HEK293 (cell line): ENCODE results near the gene KCNH8.

Experiments
- CTCF ChIA-PET: fragments of 350-600 bp; formaldehyde crosslinking; extraction: SDS; loops from one replicate; lab custom pipeline; 2021; ENCODE audit warnings: antibody characterized with exemption; lab: Yijun Ruan, JAX
- POLR2A ChIA-PET: fragments of 300-600 bp; formaldehyde crosslinking; extraction: SDS; loops from one replicate; lab custom pipeline; 2020; ENCODE audit warnings: antibody characterized with exemption, inconsistent platforms; lab: Yijun Ruan, JAX
- H3K27ac ChIP-seq: fragments of 200-500 bp; sonication (Bioruptor generic); 2 replicates; pipeline ENCODE4 v1.5.1; 2014; ENCODE audit warnings: low read depth, low read length, control low read depth, inconsistent platforms; ENCODE audit errors: extremely low read depth
- H3K36me3 ChIP-seq, 2 experiments: fragments of 200-500 bp in 1 of 2; sonication (Bioruptor generic) in 1 of 2; 1 replicate in 1 of 2; 2 replicates in 1 of 2; pipeline ENCODE4 v1.5.1; 2014 to 2017; ENCODE audit warnings: inconsistent platforms in 2 of 2, low read length in 2 of 2; ENCODE audit not compliant: control insufficient read depth in 2 of 2, insufficient read depth in 1 of 2
- H3K4me1 ChIP-seq: fragments of 200-500 bp; sonication (Bioruptor generic); 2 replicates; pipeline ENCODE4 v1.5.1; 2014; ENCODE audit warnings: mild to moderate bottlenecking, low read length, inconsistent platforms; ENCODE audit not compliant: control insufficient read depth, insufficient read depth
- H3K4me3 ChIP-seq: 2 replicates; pipeline ENCODE4 v1.5.1; 2011; ENCODE audit warnings: low read depth, mild to moderate bottlenecking, control low read depth, low read length, moderate library complexity
- H3K9me3 ChIP-seq: fragments of 200-500 bp; sonication (Bioruptor generic); 2 replicates; pipeline ENCODE4 v1.5.1; 2014; ENCODE audit warnings: low read depth, low read length, inconsistent platforms; ENCODE audit not compliant: control insufficient read depth, insufficient read depth
- KLF7 ChIP-seq: fragments of 450-650 bp; formaldehyde crosslinking; IDR thresholded peaks from 2 replicates; pipeline ENCODE4 v1.5.1; 2016; ENCODE audit warnings: missing biosample characterization, missing genetic modification characterization, borderline replicate concordance
- OSR2 ChIP-seq: fragments of 450-650 bp; formaldehyde crosslinking; IDR thresholded peaks from 2 replicates; pipeline ENCODE4 v1.5.1; 2016; ENCODE audit warnings: missing biosample characterization, missing genetic modification characterization
- PRDM10 ChIP-seq: fragments of 450-650 bp; formaldehyde crosslinking; IDR thresholded peaks from 2 replicates; pipeline ENCODE4 v1.5.1; 2016; ENCODE audit warnings: missing biosample characterization, missing genetic modification characterization
- ZBTB20 ChIP-seq: fragments of 450-650 bp; formaldehyde crosslinking; IDR thresholded peaks from 2 replicates; pipeline ENCODE4 v1.5.1; 2016; ENCODE audit warnings: missing biosample characterization, missing genetic modification characterization
- ZBTB49 ChIP-seq: fragments of 450-650 bp; formaldehyde crosslinking; IDR thresholded peaks from 2 replicates; pipeline ENCODE4 v1.5.1; 2016; ENCODE audit warnings: missing biosample characterization, missing genetic modification characterization, low read depth
- ZFP69B ChIP-seq: fragments of 450-650 bp; formaldehyde crosslinking; IDR thresholded peaks from 2 replicates; pipeline ENCODE4 v1.5.1; 2016; ENCODE audit warnings: missing biosample characterization, missing genetic modification characterization
- ZNF132 ChIP-seq: fragments of 450-650 bp; formaldehyde crosslinking; IDR thresholded peaks from 2 replicates; pipeline ENCODE4 v1.5.1; 2017; ENCODE audit warnings: missing biosample characterization, missing genetic modification characterization, borderline replicate concordance
- ZNF19 ChIP-seq: fragments of 450-650 bp; formaldehyde crosslinking; IDR thresholded peaks from 2 replicates; pipeline ENCODE4; 2016; ENCODE audit warnings: missing biosample characterization, missing genetic modification characterization, low read depth
- ZNF202 ChIP-seq: fragments of 450-650 bp; formaldehyde crosslinking; IDR thresholded peaks from 2 replicates; pipeline ENCODE4 v1.5.1; 2016; ENCODE audit warnings: missing biosample characterization, missing genetic modification characterization, borderline replicate concordance
- ZNF248 ChIP-seq: fragments of 450-650 bp; formaldehyde crosslinking; IDR thresholded peaks from 2 replicates; pipeline ENCODE4 v1.5.1; 2017; ENCODE audit warnings: missing biosample characterization, missing genetic modification characterization
- ZNF600 ChIP-seq: fragments of 450-650 bp; formaldehyde crosslinking; IDR thresholded peaks from 2 replicates; pipeline ENCODE4 v1.5.1; 2016; ENCODE audit warnings: missing biosample characterization, missing genetic modification characterization
- ZNF785 ChIP-seq: fragments of 450-650 bp; formaldehyde crosslinking; IDR thresholded peaks from 2 replicates; pipeline ENCODE4 v1.5.1; 2016; ENCODE audit warnings: missing biosample characterization, missing genetic modification characterization
- ZSCAN16 ChIP-seq: fragments of 450-650 bp; formaldehyde crosslinking; IDR thresholded peaks from 2 replicates; pipeline ENCODE4 v1.5.1; 2016; ENCODE audit warnings: missing biosample characterization, missing genetic modification characterization
- ZSCAN23 ChIP-seq: fragments of 450-650 bp; formaldehyde crosslinking; IDR thresholded peaks from 2 replicates; pipeline ENCODE4 v1.5.1; 2016; ENCODE audit warnings: missing biosample characterization, missing genetic modification characterization
- ZXDB ChIP-seq: fragments of 450-650 bp; formaldehyde crosslinking; IDR thresholded peaks from 2 replicates; pipeline ENCODE4 v1.5.1; 2016; ENCODE audit warnings: missing biosample characterization, missing genetic modification characterization
- TF ChIP-seq, protein P1 (sequence below): fragments of 450-650 bp; formaldehyde crosslinking; IDR thresholded peaks from 2 replicates; pipeline ENCODE4 v1.5.1; 2016; ENCODE audit warnings: missing biosample characterization, missing genetic modification characterization
- TF ChIP-seq, protein P2 (sequence below): fragments of 450-650 bp; formaldehyde crosslinking; conservative IDR thresholded peaks from 2 replicates; pipeline ENCODE4 v1.5.1; 2016; ENCODE audit warnings: low read depth, missing biosample characterization, missing genetic modification characterization
- TF ChIP-seq, protein P3 (sequence below): fragments of 450-650 bp; formaldehyde crosslinking; IDR thresholded peaks from 2 replicates; pipeline ENCODE4 v1.5.1; 2016; ENCODE audit warnings: missing biosample characterization, missing genetic modification characterization

KCNH8 gene

GRCh38 chr3:19154693-19155250, 6.5 kb downstream of the KCNH8 start (continued):
- TF ChIP-seq ZXDB (tag by site-specific recombination), result no peak
- no peak for TF ChIP-seq KLF7 (tag by site-specific recombination)
- no peak for TF ChIP-seq ZFP69B
- no peak for TF ChIP-seq ZBTB20 (tag by site-specific recombination)
- TF ChIP-seq ZBTB49 (tag by site-specific recombination), result no peak
- TF ChIP-seq ZNF248 (tag by site-specific recombination), result no peak
- TF ChIP-seq ZSCAN16 (tag by site-specific recombination), result no peak

GRCh38 chr3:19155375-19155774, 7.1 kb downstream of the KCNH8 start:
- H3K27ac ChIP-seq, result no peak overlapping the region
- H3K36me3 ChIP-seq, result no peaks in the 10 kb centered on the region
- no peak overlapping the region for H3K4me3 ChIP-seq
- CTCF ChIA-PET, result no interaction called here
- H3K9me3 ChIP-seq, result no peaks in the 10 kb centered on the region
- no peaks in the 10 kb centered on the region for H3K4me1 ChIP-seq
- TF ChIP-seq ZNF785 (tag by site-specific recombination), result no peak
- no peak for TF ChIP-seq ZNF132 (tag by site-specific recombination)
- TF ChIP-seq, all 188 proteins: peak for 0
- POLR2A ChIA-PET, result no interaction called here

GRCh38 chr3:19159966-19160635, 11.8 kb downstream of the KCNH8 start:
- Histone ChIP-seq H3K27ac (no peak overlapping the region), H3K9me3 (no peaks in the 10 kb centered on the region), H3K36me3 (no peaks in the 10 kb centered on the region), H3K4me1 (no peaks in the 10 kb centered on the region), H3K4me3 (no peak overlapping the region)
- CTCF ChIA-PET, result no interaction called here
- POLR2A ChIA-PET, result no interaction called here
- TF ChIP-seq ZSCAN23 (tag by site-specific recombination) (no peak), ZNF600 (tag by site-specific recombination) (no peak), ZNF202 (tag by site-specific recombination) (no peak), OSR2 (tag by site-specific recombination) (no peak), PRDM10 (no peak), ZNF19 (tag by site-specific recombination) (no peak)
- TF ChIP-seq, protein P1, sequence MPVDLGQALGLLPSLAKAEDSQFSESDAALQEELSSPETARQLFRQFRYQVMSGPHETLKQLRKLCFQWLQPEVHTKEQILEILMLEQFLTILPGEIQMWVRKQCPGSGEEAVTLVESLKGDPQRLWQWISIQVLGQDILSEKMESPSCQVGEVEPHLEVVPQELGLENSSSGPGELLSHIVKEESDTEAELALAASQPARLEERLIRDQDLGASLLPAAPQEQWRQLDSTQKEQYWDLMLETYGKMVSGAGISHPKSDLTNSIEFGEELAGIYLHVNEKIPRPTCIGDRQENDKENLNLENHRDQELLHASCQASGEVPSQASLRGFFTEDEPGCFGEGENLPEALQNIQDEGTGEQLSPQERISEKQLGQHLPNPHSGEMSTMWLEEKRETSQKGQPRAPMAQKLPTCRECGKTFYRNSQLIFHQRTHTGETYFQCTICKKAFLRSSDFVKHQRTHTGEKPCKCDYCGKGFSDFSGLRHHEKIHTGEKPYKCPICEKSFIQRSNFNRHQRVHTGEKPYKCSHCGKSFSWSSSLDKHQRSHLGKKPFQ (tag by site-specific recombination), result no peak
- TF ChIP-seq, protein P2, sequence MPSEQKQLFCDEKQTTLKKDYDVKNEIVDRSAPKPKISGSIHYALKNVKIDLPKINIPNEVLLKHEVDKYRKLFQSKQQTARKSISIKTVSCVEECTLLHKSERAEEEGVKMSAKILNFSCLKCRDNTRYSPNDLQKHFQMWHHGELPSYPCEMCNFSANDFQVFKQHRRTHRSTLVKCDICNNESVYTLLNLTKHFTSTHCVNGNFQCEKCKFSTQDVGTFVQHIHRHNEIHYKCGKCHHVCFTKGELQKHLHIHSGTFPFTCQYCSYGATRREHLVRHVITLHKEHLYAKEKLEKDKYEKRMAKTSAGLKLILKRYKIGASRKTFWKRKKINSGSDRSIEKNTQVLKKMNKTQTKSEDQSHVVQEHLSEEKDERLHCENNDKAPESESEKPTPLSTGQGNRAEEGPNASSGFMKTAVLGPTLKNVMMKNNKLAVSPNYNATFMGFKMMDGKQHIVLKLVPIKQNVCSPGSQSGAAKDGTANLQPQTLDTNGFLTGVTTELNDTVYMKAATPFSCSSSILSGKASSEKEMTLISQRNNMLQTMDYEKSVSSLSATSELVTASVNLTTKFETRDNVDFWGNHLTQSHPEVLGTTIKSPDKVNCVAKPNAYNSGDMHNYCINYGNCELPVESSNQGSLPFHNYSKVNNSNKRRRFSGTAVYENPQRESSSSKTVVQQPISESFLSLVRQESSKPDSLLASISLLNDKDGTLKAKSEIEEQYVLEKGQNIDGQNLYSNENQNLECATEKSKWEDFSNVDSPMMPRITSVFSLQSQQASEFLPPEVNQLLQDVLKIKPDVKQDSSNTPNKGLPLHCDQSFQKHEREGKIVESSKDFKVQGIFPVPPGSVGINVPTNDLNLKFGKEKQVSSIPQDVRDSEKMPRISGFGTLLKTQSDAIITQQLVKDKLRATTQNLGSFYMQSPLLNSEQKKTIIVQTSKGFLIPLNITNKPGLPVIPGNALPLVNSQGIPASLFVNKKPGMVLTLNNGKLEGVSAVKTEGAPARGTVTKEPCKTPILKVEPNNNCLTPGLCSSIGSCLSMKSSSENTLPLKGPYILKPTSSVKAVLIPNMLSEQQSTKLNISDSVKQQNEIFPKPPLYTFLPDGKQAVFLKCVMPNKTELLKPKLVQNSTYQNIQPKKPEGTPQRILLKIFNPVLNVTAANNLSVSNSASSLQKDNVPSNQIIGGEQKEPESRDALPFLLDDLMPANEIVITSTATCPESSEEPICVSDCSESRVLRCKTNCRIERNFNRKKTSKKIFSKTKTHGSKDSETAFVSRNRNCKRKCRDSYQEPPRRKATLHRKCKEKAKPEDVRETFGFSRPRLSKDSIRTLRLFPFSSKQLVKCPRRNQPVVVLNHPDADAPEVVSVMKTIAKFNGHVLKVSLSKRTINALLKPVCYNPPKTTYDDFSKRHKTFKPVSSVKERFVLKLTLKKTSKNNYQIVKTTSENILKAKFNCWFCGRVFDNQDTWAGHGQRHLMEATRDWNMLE (tag by site-specific recombination), result no peak
- TF ChIP-seq, protein P3, sequence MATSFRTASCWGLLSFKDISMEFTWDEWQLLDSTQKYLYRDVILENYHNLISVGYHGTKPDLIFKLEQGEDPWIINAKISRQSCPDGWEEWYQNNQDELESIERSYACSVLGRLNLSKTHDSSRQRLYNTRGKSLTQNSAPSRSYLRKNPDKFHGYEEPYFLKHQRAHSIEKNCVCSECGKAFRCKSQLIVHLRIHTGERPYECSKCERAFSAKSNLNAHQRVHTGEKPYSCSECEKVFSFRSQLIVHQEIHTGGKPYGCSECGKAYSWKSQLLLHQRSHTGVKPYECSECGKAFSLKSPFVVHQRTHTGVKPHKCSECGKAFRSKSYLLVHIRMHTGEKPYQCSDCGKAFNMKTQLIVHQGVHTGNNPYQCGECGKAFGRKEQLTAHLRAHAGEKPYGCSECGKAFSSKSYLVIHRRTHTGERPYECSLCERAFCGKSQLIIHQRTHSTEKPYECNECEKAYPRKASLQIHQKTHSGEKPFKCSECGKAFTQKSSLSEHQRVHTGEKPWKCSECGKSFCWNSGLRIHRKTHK (tag by site-specific recombination), result no peak
